ENCODE measurements around the gene MUC6.

MUC6 gene

GRCh38 chr11:1023811-1024596 is 12.5 kb downstream of the MUC6 start:
- no peak for DNase-seq (ENCODE audit: low spot score)

DNA sequence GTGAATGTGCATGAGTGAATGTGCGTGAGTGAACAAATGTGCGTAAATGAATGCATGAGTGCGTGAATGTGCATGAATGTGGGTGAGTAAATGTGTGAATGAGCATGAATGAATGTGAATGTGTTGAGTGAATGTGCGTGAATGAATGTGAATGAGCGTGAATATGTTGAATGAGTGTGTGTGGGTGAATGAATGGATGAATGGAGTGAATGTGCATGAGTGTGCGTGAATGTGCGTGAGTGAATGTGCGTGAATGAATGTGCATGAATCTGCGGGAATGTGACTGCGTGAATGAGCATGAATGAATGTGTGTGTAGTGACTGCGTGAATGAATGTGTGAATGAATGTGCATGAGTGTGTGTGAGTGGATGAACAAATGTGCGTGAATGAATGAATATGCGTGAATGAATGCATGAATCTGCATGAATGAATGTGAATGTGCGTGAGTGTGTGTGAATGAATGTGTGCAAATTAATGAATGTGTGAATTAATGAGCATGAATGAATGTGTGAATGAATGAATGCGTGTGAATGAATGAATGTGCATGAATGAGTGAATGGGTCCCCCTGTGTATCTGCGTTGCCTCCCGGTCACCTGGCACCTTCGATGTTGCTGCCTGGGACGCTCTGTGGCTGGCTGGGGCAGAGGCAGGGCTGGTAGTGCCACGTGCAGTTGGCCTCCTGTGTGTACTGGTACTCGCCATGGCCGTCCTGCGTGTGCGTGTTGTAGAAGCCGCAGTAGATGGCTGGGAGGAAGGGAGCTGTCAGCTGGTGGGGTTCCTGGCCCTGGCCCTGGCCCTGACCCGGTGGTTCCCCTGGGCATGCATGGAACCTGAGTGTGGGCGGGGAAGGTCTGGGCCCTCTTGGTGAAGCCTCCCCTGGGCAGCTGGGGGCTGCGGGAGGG is 13.4 kb downstream of the MUC6 start:
- no peak for DNase-seq (ENCODE audit: low spot score)

DNA sequence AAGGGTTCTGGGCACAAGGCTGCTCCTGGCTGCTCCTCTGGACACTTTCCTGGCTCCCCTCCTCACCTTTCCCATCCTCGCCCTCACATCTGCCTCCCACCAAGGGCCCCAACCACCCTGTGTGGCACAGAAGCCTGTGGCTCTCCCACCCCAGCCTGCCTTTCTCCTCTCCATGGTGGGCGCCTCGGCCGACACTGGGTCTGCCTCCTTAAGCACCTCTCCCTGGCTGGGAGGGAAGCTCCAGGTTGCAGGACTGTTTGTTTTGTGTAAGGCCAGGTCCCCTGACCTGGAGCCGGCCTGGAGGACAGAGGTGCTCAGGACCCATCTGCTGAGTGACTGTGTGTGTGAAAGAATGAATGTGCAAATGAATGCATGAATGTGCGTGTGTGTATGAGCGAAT is 14.1 kb downstream of the MUC6 start:
- DNase-seq (ENCODE audit: low spot score): no peak

DNA sequence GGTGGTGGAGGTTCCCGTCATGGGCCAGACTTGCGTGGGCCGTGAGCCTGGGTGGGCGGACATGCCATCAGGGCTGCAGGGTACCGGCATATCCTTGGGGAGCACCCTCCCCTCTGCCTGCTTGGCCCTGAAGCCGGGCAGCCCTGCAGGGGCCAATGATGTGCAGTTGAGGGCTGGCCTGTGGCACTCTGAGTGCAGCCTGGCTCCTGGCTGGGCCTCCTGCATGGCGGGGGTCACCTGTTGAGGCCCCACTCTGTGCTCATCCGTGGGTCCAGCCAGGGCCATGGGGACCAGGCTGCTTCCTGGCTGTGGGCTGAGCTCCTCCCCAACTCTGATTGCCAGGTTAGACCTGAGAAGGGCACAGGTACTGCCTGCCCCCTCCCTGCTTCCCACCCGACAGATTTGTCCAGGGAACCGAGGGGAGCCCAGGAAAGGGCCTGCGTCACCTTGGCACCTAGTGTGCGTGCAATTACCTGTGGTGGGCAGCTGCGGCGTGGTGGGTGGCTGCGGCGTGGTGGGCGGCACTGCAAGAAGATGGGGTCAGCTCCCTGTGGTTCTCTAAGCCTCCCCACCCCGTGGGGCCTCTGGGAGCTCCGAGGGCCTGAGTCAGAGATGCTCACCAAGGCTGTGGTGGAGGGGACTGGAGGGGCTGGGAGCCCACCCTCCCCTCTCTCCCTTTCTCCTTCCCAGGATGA is 16.2 kb downstream of the MUC6 start:
- no peak for DNase-seq (ENCODE audit: low spot score)

DNA sequence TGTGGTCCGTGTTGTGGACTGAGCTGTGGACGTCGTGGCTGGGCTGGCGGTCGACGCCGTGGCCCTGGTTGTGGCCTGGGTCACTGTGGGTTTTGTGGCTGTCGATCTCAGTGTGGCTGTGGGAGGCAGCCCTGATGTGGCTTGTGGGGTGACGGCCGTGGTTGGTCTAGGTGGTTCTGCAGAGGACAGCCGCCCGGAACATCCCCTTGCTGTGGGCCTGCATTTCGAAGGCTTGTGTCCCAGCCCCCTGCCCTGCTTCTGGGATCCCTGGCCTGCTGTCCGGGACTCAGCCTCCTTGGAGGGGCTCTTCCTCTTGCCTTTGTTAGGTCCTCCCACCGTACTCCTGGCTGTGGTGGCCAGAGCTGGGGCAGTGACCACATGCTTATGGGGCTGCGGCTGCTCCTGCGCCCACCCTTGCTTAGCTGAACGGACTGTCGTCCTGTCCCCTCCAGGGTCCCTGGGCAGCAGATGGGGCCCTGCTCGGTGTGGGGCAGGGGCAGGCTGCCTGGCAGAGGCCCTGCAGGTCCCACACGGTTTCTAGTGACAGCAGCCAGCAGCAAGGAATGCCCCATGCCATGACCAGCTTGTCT is 17.1 kb downstream of the MUC6 start:
- no peak for DNase-seq (ENCODE audit: low spot score)

GRCh38 chr11:1018091-1018490 is 18.4 kb downstream of the MUC6 start:
- DNase-seq (ENCODE audit: low spot score): no peak

- peak; percentile 27 for DNase-seq (ENCODE audit: low spot score)
These were observed 19.1 kb downstream of the MUC6 start for GRCh38 chr11:1017269-1018005.

DNA sequence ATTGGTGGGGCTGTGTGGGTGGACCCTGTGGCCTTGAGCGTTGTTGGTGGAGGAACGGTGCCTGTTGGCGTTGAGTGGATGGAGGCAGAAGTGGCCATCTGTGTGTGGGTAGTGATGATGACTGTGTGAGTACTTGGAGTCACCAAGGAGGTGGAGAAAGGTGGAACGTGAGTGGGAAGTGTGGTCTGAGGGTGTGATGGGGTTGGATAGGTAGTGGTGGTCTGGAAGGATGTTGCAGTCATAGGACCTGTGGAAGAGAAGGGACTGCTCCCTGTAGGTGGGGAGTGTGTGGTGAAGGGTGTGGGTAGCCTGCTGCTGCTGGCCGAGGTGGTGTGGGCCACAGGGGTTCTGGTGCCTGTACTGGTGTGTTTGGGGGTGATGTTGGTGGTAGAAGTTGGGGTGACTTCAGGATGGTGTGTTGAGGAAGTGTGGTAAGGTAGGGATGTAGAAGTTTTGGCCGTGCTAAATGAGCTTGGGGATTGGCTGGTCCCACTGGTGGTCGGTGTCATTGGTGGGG is 19.9 kb downstream of the MUC6 start:
- peak; percentile 18 for DNase-seq (ENCODE audit: low spot score)

DNA sequence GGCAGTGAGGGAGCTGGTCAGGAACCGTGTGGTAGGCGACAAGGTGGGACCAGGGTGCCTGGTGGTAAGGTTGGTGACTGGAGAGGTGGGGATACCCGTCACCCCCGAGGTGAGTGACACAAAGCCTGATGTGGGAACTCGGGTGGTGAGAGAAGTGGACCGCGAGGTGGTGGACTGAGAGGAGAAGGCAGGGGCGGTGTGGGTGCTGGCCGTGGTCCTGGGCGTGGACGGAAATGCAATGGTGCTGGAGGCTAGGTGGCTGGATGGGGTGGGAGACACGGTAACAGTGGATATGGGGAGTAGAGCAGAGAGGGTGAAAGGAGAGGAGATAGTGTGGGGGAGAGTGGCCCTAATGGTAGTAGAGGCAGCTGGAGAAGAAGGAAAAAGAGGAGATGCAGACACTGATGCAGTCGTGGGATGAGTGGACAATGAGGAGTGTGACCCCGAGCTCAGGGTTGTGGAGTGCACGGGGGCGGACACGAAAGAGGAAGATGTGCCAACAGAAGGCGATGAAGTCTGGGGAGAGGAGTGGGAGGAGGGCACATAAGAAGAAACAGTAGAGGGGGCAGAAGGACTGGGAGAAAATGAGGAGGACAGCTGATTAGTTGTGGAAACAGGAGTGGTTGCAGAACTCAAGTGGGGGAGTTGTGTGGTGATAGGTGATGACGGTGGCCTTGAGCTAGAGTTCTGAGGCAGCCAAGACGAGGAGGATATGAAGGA is 20.5 kb downstream of the MUC6 start:
- no peak for DNase-seq (ENCODE audit: low spot score)

- DNase-seq (ENCODE audit: low spot score): no peak
These were observed 21.5 kb downstream of the MUC6 start for GRCh38 chr11:1015064-1015463.

- DNase-seq (ENCODE audit: low spot score): no peak
These were observed 22.2 kb downstream of the MUC6 start for GRCh38 chr11:1014276-1014675.

- no peak for DNase-seq (ENCODE audit: low spot score)
These were observed 22.9 kb downstream of the MUC6 start for GRCh38 chr11:1013631-1013935.

DNA sequence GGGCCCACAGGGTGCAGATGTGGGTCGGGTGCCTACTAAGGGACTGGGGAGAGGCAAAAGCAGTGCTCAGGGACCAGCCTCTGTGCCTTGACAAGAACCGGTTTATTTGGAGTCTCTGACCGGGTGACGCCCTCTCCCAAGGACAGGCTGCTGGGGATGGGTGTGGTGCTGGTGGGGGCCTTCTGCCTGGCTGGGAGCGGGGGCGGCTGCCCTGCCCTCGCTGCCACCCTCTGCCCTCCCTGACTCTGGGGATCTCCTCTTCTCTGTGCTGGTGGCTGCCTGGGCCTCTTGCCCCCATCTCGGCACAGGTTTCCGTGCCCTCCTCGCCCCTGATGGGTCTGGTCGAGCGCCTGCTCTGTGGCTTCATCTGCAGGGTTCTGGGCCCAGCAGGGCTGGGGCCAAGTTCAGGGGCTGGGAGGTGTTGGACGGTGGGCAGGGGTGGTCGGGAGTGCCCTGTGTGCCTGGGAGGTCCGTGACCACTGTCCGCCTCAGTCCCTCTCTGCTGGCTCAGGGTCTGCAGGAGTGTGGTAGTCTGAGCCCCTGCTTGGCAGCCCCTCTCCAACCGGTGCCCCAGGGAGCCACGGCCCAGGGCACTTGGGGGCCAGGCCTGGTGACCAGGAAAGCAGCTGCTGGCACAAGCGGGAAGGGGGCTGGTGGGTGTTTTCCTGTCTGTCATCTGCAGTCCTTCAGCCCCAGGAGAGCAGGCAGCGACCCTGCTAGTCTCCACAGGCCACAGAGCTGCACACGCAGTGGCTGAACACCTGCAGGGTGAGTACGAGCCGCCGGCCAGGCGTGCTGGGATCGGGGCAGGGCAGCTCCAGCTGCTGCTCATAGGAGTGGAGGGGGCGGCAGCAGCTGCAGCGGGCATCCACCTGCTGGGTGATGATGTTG is 23.5 kb downstream of the MUC6 start:
- no peak for DNase-seq (ENCODE audit: low spot score)

DNA sequence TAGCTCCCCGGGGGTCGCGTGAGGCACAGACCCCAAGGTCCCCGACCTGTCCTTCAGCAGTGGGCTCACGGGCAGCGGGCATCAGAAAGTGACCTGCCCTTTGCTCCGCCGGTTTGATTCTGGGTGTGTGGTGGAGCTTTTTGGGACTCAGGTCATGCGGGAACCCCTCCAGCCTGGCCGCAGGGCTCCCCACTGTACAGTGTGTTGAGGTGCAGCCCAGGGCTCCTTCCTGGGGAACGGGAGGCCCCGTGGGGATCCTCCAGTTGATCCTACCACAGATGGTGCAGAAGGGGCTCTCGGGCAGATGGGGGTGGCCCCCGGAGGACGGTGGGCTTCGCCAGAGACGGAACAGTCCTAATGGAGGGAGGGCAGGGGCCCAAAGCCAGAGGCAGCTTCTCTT is 24.2 kb downstream of the MUC6 start:
- DNase-seq (ENCODE audit: low spot score): no peak

GRCh38 chr11:1011320-1011698 is 25.2 kb downstream of the MUC6 start:
- DNase-seq (ENCODE audit: low spot score): no peak

GRCh38 chr11:1010551-1011319 is 25.8 kb downstream of the MUC6 start:
- DNase-seq (ENCODE audit: low spot score): no peak

GRCh38 chr11:1009991-1010390 is 26.5 kb downstream of the MUC6 start:
- no peak for DNase-seq (ENCODE audit: low spot score)

DNA sequence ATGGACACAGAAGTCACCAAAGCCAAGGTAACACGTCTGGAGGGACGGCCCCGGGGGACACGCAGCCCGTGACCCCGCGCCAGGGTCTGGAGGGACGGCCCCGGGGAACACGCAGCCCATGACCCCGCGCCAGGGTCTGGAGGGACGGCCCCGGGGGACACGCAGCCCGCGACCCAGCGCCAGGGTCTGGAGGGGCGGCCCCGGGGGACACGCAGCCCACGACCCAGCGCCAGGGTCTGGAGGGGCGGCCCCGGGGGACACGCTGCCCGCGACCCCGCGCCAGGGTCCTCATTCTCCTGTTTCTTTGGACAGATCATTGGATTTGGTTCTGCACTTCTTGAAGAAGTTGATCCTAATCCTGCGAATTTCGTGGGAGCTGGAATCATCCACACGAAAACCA is 27.1 kb downstream of the MUC6 start:
- DNase-seq (ENCODE audit: low spot score): no peak

- DNase-seq (ENCODE audit: low spot score): no peak
These were observed 27.7 kb downstream of the MUC6 start for GRCh38 chr11:1008803-1009145.
